AG09319 (cell line): Measurements from ENCODE around the gene NXPH3.

Source experiments
- DNase-seq: peaks from one replicate; pipeline ENCODE4 v3.0.0-alpha.2; 2010; ENCODE audit warnings: low read depth; ENCODE audit errors: extremely low read depth
- TF ChIP-seq, protein P1 (sequence below): IDR thresholded peaks from 2 replicates; pipeline ENCODE4 v1.5.1; 2011; ENCODE audit warnings: low read depth, mild to moderate bottlenecking, inconsistent platforms, low read length, moderate library complexity

The NXPH3 gene

DNA sequence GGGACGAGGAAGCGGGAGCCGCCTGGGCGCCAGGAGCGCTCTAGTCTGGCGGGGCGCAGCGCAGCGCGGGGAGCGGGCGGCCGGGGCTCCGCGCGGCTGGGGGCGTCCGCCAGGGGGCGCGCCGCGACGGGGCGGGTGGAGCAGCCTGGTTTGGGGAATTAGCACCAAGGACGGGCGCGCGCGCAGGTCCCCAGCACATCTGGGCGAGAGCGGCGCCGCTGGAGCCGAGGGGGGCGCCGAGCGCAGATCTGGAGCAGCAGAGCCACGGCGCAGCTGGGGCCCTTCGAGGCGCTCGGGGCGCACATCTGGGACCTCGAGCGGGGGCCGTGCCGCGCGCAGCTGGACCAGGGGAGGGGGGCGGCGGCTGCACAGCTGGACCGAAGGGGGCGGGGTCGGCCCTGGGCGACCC lies at the start of gene NXPH3:
TSS of gene NXPH3 (plus strand) at position 193 of the 409 bp plus-strand sequence. CDS start 349 bp downstream, outside the sequence.
- TF ChIP-seq, protein P1, sequence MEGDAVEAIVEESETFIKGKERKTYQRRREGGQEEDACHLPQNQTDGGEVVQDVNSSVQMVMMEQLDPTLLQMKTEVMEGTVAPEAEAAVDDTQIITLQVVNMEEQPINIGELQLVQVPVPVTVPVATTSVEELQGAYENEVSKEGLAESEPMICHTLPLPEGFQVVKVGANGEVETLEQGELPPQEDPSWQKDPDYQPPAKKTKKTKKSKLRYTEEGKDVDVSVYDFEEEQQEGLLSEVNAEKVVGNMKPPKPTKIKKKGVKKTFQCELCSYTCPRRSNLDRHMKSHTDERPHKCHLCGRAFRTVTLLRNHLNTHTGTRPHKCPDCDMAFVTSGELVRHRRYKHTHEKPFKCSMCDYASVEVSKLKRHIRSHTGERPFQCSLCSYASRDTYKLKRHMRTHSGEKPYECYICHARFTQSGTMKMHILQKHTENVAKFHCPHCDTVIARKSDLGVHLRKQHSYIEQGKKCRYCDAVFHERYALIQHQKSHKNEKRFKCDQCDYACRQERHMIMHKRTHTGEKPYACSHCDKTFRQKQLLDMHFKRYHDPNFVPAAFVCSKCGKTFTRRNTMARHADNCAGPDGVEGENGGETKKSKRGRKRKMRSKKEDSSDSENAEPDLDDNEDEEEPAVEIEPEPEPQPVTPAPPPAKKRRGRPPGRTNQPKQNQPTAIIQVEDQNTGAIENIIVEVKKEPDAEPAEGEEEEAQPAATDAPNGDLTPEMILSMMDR = peak; percentile 20; the same call in 1 of the 2 replicates
- DNase-seq = no peak

DNA sequence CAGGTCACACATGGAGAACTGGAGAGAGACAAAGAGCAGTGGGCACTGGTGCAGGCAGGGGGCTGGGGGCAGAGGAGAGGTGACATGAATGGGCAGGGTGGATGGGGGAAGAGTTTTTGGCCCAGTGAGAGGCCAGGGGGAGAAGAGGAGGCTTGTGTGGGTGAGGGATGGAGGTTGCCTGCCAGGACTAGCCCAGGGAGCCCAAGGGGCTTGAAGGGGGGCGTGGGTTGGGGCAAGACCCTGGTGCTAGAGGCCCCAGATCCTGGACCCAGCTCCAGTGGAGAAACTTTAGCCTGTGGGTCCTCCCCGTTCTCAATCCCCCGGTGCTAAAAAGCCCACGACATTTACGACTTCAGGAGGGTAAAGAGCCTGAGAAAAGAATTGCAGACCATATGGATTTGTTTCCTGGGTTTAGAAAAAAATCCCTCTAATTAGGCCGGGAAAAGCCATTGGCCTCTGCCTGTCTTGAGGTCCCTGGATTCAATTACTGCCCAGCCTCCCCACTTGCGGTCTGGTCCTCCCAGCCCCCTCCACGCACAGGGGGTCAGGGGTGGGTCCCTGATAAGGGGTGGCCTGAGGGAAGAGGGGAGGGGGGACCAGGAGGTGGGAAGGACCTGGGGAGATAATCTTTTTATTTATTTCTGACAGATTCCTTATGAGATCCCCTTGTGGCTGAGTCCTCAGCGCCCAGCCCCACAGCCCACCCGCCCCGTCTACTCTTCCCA lies 47.6 kb upstream of the NXPH3 start:
- TF ChIP-seq, protein P1 = no peak
- no peak for DNase-seq

DNA sequence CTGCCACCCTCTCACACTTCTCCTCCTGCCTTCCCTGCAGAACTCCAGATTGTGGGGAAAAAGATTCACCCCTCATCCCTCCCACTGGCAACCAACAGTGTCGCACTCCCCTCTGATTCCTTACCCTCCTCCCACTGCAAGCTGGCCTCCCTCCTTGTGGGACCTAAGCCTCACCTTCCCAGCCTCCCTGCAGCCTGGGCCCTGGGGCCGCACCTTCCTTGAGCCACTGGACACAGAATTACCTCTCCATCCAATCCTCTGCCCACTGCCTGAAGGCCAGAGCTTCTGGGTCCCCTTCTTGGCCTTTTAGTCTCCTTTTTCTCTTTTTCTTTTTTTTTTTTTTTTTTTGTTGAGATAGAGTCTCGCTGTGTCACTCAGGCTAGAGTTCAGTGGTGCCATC lies 46.7 kb upstream of the NXPH3 start:
- TF ChIP-seq, protein P1 = no peak
- no peak for DNase-seq

DNA sequence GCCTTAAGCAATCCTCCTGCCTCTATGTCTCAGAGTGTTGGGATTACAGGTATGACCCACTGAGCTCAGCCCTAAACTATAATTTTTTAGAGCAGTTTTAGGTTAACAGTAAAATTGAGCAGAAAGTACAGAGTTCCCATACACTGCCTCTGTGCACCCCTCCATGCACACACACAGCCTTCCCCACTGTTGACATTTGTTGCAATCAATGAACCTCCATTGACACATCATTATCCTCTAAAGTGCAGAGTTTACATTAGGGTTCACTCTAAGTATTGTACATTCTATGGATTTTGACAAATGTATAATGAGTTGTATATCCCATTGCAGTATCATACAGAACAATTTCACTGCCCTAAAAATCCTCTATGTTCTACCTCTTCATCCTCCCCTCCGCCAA lies 45.6 kb upstream of the NXPH3 start:
- TF ChIP-seq, protein P1 = no peak
- no peak for DNase-seq

DNA sequence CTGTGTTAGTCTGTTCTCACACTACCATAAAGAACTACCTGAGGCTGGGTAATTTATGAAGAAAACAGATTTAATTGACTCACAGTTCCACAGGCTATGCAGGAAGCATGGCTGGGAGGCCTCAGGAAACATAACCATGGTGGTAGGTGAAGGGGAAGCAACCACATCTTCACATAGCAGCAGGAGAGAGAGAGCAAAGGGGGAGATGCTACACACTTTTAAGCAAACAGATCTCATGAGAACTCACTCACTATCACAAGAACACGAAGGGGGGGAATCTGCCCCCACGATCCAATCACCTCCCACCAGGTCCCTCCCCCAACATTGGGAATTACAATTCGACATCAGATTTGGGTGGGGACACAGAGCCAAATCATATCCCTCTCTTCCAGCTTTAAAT lies 31.8 kb upstream of the NXPH3 start:
- no peak for DNase-seq
- TF ChIP-seq, protein P1 = no peak

DNA sequence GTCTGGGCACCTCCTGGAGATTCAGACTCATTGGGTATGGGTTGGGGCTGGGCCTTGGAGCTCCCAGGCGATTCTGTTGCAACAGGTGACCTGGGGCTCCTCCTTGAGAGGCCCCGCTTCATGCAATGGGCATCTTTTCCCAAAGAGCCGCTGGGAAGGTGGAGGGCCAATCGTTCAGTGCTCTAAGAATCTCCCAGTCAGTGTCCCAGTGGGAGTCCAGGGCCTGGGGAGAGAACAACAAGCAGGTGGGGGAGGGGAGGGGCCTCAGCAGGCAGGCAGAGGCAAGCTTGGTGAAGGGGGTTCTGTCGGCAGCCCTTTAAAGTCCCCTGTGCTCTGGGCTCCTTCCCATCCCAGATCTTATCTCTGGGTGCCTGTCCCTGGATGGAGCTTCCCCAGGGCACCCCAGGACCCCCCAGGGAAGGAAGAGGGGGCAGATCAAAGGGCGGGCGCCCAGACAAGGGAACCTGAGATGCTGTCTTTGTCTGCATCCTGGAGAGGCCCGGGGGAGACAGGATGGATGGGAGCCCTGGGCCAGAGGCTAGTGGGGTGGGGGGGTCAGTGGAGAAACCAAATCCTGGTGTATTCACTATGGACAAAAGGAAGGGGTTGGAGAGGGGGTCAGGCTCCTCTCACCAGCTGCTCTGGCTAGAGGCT lies 30.5 kb upstream of the NXPH3 start:
- TF ChIP-seq, protein P1 = no peak
- DNase-seq = no peak

DNA sequence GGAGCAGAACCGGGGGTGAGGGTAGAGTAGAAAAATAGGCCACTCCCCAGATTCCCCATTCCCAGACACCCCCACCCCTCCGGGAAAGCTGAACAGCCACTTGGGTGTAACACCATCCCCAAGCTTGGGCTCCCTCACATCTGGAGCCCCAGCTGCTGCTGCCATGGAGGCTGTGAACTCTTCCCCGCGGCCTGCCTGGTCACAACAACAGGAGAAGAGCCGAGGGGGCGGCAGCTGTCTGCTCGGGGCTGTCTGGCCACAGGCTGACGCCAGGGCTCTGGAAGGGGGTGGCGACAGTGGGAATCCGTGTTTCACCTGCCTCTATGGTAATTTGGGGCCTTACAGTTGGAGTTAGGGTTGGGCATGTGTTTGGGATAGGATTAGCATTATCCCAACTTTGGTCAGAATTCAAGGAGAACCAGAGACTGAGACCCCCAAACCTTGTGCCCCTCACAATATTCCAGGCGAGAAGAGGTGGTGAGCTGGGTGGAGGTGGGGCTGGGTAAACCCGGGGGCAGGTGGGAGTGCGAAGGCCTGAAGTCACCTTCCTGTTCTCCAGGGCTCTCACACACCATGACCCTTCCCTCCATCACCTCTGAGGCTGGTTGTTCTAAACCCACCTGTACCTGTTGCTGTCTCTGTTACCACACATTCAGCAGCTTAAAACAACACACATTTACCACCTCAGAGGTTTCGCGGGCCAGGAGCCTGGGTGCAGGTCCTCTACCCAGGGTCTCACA lies 29.7 kb upstream of the NXPH3 start:
- TF ChIP-seq, protein P1 = no peak
- no peak for DNase-seq
